Cerebellar nuclear complex (tissue), 1 donor: ENCODE data around the gene POLRMT.
"Not testable (repeated sequence)": the region's sequence is repeated elsewhere in the genome, so short reads cannot be mapped to it uniquely, and the experiment has no call there.

Source experiments
- DNase-seq, 2 experiments: peaks; one replicate each; lab custom pipeline; 2025; lab: John Stamatoyannopoulos, UW

POLRMT gene

DNA sequence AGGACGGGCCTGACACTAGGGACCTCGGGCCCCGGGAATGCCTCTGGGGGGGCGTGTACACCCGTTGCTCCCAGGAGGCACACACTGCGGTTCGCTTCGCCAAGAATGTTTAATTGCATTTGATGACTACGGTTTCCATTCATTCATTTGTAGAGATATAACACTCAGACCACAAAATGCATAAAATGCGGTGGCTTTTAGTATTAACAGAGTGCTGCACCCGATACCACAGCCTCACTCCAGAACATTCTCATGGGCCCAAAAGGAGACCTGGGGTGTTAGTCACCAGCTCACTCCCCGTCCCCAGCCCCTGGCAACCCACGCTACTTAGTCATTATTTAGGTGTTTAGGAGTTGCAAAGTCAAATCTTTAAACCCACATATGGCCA, 21.9 kb downstream of the POLRMT start:
- no peak for DNase-seq

- no peak for DNase-seq
Measured at GRCh38 chr19:610801-611480, 22.4 kb downstream of the POLRMT start.

DNA sequence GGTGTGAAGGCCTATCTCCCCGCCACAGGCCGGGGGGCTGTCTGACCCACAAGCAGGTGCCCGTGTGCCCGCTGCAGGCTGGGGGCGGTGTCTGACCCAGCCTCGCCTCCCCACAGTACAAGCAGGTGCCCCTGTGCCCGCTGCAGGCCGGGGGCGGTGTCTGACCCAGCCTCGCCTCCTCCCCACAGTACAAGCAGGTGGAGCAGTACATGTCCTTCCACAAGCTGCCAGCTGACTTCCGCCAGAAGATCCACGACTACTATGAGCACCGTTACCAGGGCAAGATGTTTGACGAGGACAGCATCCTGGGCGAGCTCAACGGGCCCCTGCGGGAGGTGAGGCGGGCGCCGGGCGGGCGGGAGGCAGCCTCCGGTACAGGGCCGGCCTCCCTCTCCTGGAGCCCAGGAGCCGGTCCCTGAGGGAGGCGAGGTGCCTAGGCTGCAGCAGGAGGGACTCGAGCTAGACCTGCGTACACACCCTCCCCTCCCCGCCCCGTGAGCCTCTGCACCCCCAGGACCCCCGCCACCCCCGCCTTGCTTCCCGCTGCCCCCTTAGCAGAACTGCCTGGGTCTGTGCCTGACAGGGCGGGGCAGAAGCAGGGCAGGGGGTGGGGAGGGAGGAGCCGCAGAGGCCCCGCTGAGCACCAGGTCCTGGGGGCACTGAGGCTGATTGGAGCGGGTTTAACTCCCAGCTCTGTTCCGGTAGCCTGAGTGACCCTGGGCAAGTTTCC, 23.1 kb downstream of the POLRMT start:
- no peak for DNase-seq

DNA sequence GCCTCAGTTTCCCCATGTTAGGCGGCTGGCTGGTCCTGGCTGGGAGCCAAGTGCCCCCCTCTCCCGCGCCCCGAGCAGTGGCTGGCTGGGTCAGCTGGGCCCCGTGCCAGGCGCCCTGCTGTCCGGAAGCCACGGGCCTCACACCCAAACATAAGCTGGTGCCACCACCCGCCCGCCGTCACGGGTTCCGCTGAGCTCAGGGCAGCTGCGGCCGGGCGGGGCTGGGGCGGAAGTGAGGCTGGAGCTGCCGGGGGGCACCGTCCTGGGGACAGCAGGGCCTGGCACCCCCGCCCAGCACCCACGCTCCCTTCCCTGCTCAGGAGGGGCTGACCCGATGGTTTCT, 24.4 kb downstream of the POLRMT start:
- no peak for DNase-seq

- DNase-seq, result no peak
Measured at GRCh38 chr19:608155-609003, 25.0 kb downstream of the POLRMT start.

DNA sequence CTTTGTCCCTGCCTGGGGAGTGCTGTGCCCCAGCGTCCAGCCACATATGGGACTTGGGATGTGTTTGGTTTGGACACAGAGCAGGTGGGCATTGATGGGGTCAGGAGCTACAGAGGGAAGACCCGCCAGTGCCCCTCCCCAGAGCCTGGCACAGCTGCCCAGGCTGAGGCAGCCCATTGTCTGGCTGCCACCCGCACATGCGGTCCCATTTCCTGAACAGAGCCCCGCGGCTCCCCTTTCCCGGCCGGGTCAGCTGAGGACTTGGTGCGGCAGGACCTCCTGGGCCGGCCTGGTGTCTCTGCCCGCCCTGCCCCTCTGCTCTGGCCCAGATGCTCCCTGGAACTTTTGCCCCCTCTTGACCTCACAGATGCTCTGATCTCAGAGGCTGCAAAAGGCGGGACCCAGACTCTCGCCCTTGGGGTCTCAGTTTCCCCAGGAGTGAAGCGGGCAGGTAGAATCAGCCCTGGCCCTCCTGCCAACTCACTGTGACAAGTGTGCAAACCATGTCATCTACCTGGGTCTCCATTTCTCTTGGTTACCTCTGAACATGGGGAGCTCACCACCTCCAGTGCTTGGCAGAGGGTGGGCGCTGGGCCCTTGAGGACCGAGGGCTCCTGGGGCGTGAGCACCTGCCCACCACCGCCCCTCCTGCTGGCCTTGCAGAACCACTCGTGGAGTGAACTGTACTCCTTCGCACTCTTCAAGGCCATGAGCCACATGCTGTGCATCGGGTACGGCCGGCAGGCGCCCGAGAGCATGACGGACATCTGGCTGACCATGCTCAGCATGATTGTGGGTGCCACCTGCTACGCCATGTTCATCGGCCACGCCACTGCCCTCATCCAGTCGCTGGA, 25.8 kb downstream of the POLRMT start:
- DNase-seq, result no peak

- DNase-seq, result not testable (repeated sequence)
Measured at GRCh38 chr19:605061-605971, 28.0 kb downstream of the POLRMT start.

GRCh38 chr19:604355-604754, 29.0 kb downstream of the POLRMT start:
- DNase-seq, result no peak

DNA sequence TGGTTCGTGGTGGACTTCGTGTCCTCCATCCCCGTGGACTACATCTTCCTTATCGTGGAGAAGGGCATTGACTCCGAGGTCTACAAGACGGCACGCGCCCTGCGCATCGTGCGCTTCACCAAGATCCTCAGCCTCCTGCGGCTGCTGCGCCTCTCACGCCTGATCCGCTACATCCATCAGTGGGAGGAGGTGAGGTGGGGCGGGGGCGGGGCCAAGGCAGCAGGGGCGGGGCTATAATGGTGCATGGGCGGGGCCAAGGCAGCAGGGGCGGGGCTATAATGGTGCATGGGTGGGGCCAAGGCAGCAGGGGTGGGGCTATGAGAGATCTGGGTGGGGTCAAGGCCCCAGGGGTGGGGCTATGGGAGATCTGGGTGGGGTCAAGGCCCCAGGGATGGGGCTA, 29.6 kb downstream of the POLRMT start:
- DNase-seq, result not testable (repeated sequence)

- DNase-seq, result not testable (repeated sequence)
Measured at GRCh38 chr19:603302-603639, 30.1 kb downstream of the POLRMT start.

DNA sequence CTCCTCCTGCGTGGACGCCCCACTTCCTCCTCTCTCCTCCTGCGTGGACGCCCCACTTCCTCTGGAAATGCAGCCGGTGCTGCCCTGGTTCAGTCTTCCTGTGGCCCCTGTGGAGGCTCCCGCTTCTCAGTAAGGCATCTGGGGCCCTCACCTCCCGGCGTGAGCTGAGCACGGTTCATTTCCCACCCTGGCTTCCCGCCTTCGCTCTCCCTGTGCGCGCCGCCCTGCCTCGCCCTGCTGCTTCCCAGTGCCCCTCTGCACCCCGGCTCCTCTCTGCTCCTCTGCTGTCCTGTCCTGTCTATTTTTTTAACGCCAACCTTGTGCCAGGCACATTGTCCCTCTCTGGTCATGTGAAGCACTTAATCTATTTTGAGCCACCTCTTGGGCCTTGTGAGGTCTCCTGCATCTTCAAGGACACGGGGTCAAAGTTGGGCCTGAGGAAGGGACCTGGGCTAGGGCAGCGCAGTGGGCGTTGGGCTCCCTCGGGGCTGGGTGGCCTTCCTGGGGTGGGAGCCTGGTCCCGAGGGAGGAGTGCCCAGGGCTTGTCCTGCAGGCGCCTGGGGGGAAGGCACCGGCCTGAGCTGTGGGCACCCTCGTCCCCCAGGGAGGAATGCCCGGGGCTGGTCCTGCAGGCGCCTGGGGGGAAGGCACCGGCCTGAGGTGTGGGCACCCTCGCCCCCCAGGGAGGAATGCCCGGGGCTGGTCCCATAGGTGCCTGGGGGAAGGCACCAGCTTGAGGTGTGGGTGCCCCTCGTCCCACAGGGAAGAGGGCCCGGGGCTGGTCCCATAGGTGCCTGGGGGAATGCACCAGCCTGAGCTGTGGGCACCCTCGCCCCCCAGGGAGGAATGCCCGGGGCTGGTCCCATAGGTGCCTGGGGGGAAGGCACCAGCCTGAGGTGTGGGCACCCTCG, 30.7 kb downstream of the POLRMT start:
- no peak for DNase-seq

- no peak for DNase-seq
Measured at GRCh38 chr19:601790-602189, 31.5 kb downstream of the POLRMT start.

DNA sequence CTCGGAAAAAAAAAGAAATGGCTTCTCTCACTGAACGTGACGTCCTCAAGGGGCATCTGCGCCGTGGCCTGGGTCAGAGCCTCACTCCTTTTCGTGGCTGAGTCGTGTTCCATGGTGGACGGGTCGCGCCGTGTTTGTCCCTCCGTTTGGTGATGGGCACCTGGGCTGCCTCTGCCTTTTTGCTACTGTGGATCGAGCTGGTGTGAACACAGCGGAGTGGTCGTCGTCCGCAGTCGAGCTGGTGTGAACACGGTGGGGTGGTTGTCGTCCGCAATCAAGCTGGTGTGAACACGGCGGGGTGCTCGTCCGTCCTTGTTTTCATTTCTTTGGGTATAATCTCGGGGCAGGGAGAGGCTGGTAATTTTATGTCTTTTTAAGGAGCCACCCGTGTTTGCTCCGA, 32.0 kb downstream of the POLRMT start:
- no peak for DNase-seq

DNA sequence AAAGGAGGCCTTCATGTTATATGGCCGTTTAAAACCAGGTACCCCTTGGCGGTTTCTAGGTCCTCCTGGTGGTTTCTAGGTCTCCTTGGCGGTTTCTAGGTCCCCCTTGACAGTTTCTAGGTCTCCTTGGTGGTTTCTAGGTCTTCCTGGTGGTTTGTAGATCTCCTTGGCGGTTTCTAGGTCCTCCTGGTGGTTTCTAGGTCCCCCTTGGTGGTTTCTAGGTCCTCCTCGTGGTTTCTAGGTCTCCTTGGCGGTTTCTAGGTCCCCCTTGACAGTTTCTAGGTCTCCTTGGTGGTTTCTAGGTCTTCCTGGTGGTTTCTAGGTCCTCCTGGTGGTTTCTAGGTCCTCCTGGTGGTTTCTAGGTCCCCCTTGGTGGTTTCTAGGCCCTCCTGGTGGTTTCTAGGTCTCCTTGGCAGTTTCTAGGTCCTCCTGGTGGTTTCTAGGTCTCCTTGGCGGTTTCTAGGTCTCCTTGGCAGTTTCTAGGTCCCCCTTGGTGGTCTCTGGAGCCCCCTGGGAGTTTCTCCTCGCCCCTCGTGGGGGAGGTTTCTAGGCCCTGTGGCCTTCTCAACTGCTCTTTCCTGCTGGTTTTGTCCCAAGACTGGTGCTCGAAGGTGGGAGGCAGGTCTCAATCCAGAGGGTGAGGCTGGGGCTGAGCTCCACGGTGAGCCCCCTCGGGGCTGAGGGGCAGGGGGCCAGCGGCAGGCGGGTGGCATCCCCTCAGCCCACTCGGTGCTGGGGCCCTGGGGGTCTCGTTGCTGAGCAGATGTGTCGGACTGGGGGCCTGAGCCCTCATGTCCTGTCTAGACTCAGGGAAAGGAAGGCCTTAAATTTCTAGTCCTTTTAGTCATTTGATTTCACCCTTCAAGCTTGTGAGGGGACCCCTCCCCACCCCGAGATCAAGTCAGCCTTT, 35.7 kb downstream of the POLRMT start:
- DNase-seq, result no peak

DNA sequence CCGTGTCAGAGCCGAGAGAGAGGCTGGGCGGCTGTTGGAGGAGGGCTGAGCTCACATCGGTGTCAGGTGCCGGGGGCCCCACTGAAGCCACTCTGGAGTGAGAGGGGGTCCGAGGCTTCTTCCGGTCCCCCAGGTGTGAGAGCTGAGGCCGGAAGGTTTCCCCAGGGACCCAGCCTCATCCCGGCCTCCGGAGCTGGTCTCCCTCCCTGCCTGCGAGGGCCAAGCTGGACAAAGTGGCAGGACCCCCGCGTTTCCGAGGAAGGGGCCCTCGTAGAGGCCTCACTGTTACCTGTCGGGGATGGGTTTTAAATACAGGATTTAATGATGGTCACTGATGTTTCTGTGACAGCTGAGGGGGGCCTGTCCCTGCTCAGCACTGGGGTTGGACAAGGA, 37.1 kb downstream of the POLRMT start:
- DNase-seq, result no peak

GRCh38 chr19:595326-596262, 37.7 kb downstream of the POLRMT start:
- no peak for DNase-seq

DNA sequence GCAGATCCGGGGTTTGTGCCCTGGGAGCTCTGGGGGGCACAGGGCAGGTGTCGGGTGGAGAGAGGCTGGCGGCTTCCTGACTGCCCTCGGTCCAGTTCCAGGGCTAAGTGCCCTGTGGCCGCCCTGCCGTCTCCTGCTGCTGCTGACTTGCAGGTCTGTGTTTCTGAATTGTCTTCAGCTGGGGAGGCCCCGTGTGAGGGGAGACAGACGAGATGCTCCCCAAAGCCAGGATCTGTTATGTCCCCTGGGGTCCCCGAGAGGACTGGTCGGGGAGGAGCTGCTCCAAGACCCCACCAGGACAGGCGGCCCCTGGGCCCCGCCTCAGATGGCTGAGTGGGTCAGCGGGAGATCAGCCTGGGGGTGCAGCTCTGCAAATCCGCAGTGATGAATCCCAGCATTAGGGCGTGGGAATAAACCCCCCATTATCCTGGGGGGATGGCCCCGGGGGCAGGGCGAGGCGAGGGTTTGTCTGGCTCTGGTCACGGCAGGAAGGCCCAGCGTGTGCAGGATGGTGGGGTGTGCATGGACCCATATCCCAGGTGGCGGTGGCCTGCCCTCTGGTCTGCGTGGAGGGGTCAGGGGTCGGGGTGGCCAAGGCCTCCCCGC, 39.0 kb downstream of the POLRMT start:
- no peak for DNase-seq
